ENCODE results near the gene NDUFAF2.
"Not testable (repeated sequence)": the region's sequence is repeated elsewhere in the genome, so short reads cannot be mapped to it uniquely, and the experiment has no call there.

NDUFAF2 gene, protein sequence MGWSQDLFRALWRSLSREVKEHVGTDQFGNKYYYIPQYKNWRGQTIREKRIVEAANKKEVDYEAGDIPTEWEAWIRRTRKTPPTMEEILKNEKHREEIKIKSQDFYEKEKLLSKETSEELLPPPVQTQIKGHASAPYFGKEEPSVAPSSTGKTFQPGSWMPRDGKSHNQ

DNA sequence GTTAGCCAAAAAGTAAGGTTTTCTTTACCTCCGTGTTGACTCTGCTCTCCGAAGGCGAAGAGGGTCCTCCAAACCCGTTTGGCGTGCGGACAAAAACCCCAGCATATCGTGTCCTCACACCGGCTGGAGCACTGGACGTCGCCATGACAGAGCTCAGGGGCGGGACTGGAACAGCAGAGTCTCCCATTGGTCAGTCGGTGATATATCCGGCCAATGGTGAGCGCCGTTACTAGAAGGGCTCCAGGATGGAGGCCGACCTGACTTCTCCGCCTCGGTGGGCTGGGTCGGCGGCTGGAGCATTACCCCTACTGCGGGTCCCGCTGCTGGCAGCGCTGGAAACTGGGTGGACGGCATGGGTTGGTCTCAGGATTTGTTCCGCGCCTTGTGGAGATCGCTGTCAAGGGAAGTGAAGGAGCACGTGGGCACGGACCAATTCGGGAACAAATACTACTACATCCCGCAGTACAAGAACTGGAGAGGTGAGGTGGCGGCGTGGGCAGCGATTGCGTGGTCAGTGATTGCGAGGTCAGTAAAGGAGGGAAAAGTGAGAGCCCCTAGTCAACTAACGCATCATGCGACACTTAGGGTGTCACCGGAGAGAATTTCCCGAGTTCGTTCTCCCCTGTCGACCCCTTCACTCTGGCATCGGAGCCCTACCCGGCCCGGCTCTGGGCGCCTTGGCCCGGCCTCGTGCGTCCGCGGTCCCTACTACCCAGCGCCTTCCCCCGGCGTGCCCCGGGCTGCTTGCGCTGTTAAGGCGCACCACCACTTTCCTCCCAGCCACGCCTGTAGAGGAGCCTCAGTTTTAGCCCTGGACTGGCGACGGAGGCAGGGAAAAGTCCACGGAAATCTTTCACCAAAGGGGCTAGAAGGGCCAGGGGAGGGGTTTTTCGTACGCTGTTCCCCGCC lies at the start of gene NDUFAF2, which contains the start of gene ERCC8:
Gene NDUFAF2 (plus strand): TSS at position 302 of the 909 bp plus-strand sequence. CDS start 51 bp downstream, at position 353.
Gene ERCC8 (minus strand): TSS at position 167 of the 909 bp plus-strand sequence. CDS start 62 bp downstream, at position 105.
- peak; percentile 66 for DNase-seq (ENCODE audit: low read depth, low spot score)

- no peak for DNase-seq (ENCODE audit: low read depth, low spot score)
These were observed 48.0 kb upstream of the NDUFAF2 start for GRCh38 chr5:60896991-60897390.

DNA sequence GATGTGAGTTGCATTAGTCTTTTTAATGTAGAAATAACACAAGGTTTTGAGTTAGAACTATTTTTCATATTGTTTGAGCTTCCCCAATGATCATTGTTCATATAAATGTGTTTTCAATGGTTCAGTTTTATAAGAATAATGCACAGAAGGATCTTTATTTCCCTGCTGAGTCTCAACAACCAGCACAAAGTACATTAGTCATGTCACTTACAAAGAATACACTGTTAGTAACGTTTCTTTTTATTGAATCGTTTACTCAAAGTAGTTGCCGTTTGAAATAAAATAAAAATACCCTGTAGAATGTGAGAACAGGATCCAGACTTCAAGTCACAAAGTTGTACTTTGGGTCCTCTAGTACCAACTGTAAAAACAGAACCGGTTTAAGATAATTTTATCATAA lies 41.6 kb upstream of the NDUFAF2 start:
- no peak for DNase-seq (ENCODE audit: low read depth, low spot score)

GRCh38 chr5:60916646-60917045 lies 28.4 kb upstream of the NDUFAF2 start:
- DNase-seq (ENCODE audit: low read depth, low spot score) = no peak

- DNase-seq (ENCODE audit: low read depth, low spot score) = no peak
These were observed 26.5 kb upstream of the NDUFAF2 start for GRCh38 chr5:60918466-60918865.

- no peak for DNase-seq (ENCODE audit: low read depth, low spot score)
These were observed 17.6 kb upstream of the NDUFAF2 start for GRCh38 chr5:60927450-60927849.

- DNase-seq (ENCODE audit: low read depth, low spot score) = no peak
These were observed 16.0 kb upstream of the NDUFAF2 start for GRCh38 chr5:60929024-60929423.

- no peak for DNase-seq (ENCODE audit: low read depth, low spot score)
These were observed 1.4 kb upstream of the NDUFAF2 start for GRCh38 chr5:60943624-60944023.

- DNase-seq (ENCODE audit: low read depth, low spot score) = no peak
These were observed 795 bp downstream of the NDUFAF2 start for GRCh38 chr5:60945813-60946187.

- DNase-seq (ENCODE audit: low read depth, low spot score) = no peak
These were observed 3.7 kb downstream of the NDUFAF2 start for GRCh38 chr5:60948738-60949137.

- DNase-seq (ENCODE audit: low read depth, low spot score) = no peak
These were observed 10.2 kb downstream of the NDUFAF2 start for GRCh38 chr5:60955239-60955638.

DNA sequence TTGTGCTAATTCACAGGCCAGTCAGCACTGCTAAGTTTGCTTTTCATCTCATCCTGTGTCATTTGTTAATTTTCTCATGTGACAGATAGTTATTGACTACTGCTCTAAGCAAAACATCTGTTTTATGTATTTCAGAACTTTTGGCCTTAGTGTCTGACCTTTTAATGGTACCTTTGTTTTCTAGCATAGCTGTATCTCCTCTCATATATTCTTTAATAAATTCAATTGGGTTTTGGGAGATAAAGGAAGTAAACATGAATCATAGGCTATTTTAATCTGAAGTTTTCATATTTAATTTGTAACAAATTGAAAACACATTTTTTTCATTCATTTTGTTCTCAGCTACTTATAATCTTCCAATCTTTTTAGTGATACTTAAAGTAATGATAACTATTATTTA lies 13.1 kb downstream of the NDUFAF2 start:
- no peak for DNase-seq (ENCODE audit: low read depth, low spot score)

DNA sequence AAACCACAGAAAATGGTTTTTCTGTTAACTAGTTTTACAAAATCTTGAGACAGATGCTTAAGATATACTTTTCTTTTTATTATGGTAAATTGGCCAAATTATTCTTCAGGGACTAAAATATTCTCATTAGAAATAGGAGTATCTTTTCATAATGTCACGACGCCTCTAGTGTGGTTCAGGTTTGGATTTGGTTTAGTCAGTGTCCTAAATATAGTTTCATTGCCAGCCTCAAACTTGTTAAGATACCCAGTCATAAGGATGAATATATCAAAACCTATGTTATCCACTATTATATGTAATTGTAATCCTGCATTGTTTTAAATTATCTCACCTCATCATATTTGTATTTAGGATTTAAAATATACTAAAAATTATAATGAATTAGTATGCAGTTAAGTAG lies 13.7 kb downstream of the NDUFAF2 start:
- no peak for DNase-seq (ENCODE audit: low read depth, low spot score)

GRCh38 chr5:60959156-60959555 lies 14.2 kb downstream of the NDUFAF2 start:
- DNase-seq (ENCODE audit: low read depth, low spot score) = no peak

DNA sequence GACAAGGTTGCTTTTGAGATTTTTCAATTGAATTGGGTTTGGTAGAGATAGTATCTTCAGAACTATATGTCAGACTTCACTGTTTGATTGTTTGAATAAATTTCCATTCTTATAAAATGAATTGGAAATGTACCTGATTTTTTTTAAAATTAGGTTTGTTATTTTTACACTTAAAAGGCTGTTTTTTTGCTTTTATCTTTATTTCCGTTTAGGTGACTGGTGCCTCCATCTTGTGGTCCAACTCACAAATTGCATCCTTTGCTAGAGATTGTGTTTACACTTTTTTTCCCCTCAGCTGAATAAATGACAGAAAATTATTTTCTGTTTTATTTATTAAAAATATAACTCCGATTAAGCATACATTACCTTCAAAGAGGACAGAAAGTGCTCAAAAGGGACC lies 15.6 kb downstream of the NDUFAF2 start:
- DNase-seq (ENCODE audit: low read depth, low spot score) = no peak

- DNase-seq (ENCODE audit: low read depth, low spot score) = no peak
These were observed 16.7 kb downstream of the NDUFAF2 start for GRCh38 chr5:60961685-60962084.

DNA sequence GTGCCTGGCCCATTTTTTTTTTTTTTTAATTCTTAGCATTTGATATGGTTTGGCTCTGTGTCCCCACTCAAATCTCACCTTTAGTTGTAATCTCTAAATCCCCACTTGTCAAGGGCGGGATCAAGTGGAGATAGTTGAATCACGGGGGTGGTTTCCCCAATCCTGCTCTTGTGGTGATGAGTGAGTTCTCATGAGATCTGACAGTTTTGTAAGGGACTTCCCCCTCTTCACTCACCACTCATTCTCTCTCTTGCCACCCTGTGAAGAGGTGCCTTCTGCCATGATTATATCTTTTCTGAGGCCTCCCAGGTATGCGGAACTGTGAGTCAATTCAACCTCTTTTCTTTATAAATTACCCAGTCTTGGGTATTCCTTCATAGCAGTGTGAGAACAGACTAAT lies 27.2 kb downstream of the NDUFAF2 start:
- DNase-seq (ENCODE audit: low read depth, low spot score) = no peak

- no peak for DNase-seq (ENCODE audit: low read depth, low spot score)
These were observed 33.1 kb downstream of the NDUFAF2 start for GRCh38 chr5:60977956-60978737.

- DNase-seq (ENCODE audit: low read depth, low spot score) = no peak
These were observed 34.0 kb downstream of the NDUFAF2 start for GRCh38 chr5:60978968-60979367.

GRCh38 chr5:60980511-60980910 lies 35.5 kb downstream of the NDUFAF2 start:
- no peak for DNase-seq (ENCODE audit: low read depth, low spot score)

DNA sequence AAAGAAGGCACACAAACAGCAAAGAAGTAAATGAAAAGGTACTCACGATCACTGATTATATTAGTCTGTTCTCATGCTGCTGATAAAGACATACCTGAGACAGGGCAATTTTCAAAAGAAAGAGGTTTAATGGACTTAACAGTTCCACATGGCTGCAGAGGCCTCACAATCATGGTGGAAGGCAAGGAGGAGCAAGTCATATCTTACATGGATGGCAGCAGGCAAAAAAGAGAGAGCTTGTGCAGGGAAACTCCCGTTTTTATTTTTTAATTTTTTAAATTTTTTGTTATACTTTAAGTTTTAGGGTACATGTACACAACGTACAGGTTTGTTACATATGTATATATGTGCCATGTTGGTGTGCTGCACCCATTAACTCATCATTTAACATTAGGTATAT lies 37.1 kb downstream of the NDUFAF2 start:
- not testable (repeated sequence) for DNase-seq (ENCODE audit: low read depth, low spot score)

DNA sequence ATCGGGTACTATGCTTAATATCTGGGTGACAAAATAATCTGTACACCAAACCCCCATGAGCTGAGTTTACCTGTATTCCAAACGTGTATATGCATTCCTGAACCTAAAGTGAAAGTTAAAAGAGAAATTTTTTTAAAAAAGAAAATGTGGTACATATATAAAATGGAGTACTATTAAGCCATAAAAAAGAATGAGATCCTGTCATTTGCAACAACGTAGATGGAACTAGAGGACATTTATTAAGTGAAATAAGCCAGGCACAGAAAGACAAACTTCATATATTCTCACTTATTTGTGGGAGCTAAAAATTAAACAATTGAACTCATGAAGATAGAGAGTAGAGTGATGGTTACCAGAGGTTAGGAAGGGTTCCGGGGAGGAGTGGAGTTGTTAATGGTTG lies 44.8 kb downstream of the NDUFAF2 start:
- no peak for DNase-seq (ENCODE audit: low read depth, low spot score)
